ENCODE results near the gene ALLC. TPM values are rescaled to one million over a fixed set of nuclear protein-coding genes. Genes with fewer than 3 reads are reported as not detected.

Gene ALLC
- total RNA-seq, 1 experiment from 2014 or later = not detected

DNA sequence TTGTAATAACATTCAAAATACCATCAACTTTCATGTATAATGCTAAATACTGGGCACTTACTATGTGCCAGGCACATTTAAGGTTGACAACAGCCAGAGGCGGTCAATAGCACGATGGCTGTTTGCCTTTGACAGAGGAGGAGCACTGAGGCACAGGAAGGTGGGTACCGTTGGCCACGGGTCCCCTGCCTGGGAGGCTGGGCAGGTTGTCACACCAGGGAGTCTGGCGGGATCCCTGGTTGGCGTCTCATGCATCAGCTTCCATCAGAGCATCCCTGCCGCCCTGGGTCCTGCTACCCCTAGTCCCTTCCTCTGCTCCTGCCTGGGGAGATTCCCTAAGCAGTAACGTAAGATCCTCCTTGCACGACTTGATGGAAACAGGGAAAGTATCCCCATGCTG lies 19.4 kb downstream of the ALLC start:
- DNase-seq (ENCODE audit: low read depth) = no peak

DNA sequence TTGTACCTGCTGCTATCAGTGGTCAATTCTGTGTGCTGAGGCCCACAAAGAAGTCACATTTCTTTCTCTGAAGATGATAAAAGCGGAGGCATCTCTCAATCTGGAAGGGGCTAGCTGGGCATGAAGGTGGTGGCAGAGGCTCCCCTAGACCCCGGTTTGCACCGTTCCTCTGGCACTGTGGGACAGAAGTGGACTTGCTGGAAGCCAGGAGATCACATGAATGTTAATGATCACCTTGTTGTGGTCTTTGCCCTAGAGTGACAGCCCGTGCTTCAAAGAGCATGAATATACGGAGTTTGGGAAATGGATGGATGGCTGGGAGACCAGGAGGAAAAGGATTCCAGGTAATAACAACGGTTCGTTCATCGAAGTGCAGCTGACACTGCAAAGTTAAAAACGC lies 20.2 kb downstream of the ALLC start:
- no peak for DNase-seq (ENCODE audit: low read depth)

DNA sequence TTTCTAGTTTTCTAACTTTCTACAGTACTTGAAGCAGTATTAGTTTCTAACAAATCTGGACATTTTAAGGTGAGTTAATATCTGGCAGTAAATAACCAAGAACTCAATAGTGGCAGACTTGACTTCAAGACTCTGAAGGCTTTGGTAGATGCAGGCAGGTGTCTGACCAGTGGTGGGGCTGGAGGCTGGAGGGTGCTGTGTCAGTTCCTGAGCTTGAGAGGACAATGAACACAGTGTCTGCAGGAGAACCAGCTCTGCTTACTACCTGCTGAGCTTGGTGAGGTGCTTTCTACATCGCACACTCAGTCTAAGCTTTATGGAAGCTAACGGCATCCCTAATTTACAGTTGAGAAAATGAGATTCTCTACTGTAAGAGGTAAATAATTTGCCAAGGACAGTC lies 21.2 kb downstream of the ALLC start:
- no peak for DNase-seq (ENCODE audit: low read depth)

- no peak for DNase-seq (ENCODE audit: low read depth)
These were observed 21.8 kb downstream of the ALLC start for GRCh38 chr2:3679616-3680393.

- no peak for DNase-seq (ENCODE audit: low read depth)
These were observed 22.7 kb downstream of the ALLC start for GRCh38 chr2:3680548-3681345.

- no peak for DNase-seq (ENCODE audit: low read depth)
These were observed 23.6 kb downstream of the ALLC start for GRCh38 chr2:3681625-3682024.

DNA sequence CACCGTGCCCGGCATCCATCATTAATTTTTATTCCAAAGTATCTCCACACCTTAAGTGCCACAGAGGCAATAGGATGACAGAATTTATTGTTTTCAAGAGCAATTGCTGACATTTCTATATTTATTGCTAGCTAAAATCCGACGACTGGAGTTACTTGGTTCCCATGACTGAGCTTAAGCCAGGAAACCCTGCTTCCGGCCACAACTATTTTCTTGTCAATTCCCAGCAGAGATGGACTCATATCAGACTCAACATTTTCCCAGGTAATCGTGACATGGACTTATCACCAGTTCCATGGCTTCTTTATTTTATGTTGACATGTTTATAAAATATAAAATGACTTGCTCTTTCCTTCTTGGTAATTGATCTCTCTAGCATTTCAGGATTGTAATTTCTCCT lies 24.8 kb downstream of the ALLC start:
- DNase-seq (ENCODE audit: low read depth) = no peak

DNA sequence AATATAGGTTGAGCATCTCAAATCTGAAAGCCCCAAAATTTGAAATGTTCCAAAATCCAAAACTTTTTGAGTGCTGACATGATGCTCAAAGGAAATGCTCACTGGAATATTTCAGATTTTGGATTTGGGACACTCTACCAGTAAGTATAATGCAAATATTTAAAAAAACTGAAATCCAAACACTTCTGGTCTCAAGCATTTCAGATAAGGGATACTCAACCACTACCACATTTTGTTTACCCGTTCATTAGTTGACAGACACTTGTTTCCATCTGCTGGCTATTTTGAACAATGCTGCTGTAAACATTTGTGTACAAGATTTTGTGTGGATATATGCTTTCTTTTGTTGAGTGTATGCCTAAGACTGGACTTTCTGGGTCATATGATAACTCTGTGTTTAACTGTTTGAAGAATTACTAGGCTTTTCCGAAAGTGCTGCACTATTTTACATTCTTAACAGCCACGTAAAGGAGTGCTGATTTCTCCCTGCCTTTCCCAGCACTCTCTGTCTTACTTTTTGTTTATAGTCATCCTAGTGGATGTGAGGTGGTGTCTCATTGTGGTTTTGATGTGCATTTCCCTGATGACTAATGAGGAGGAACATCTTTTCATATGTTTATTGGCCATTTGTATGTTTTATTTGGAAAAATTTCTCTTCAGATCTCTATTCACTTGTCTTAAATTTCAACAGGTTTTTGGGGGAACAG lies 25.9 kb downstream of the ALLC start:
- peak; percentile 24 for DNase-seq (ENCODE audit: low read depth)

- DNase-seq (ENCODE audit: low read depth) = no peak
These were observed 32.2 kb downstream of the ALLC start for GRCh38 chr2:3689998-3690748.

DNA sequence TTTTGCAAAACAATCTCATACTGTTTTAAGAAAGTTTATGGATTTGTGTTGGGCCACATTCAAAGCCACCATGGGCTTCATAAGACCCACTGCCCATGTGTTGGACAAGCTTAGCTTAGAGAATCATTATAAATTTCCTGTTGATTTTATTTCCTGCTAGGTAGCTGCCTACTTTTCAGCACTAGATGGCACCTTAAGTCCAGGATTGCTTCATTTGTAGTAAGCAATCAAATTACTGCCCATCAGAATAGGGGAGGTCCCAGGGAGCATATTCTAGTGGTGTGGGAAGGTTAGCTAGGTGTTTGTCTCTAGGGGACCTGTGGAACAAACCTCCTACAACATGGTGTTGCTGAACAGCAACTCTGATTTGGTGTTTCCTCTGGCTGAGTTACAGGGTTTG lies 34.4 kb downstream of the ALLC start:
- DNase-seq (ENCODE audit: low read depth) = peak; percentile 1

DNA sequence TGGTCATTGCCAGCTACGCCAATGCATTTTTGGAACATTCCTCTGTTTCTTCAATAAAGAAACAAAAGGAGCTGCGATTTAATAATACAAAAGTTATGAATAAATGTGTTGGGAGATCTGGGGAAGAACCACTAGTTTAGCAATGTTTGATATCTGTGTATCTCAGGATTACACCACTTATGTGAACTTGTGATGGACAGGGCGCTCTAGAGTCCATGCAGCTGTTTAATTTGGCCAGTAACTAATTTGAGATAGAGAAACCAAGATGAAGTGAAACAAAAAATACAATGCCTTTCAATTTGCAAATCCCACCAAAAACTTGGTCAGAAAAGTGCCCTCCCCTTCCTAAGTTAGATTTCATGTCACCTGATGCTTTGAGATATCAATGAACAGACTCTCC lies 38.5 kb downstream of the ALLC start:
- no peak for DNase-seq (ENCODE audit: low read depth)

DNA sequence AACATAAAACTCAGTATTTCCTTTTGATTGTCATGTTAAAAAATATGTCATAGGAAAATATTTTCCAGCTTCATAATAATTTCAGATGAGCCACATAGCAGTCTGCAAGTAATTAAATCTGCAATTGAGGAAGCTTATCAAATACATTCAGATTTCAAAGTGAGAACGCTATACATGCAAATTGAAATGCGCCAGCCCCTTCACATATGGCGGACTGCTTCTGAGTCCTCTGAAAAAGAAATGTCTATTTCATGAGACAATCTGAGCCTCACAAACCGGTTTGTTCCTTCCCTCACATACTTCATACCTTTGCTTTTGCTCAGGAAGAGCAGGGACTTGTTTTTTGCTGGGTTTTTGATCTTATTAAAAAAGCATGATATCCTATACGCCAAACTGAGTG lies 43.1 kb downstream of the ALLC start:
- DNase-seq (ENCODE audit: low read depth) = no peak

- DNase-seq (ENCODE audit: low read depth) = no peak
These were observed 45.3 kb downstream of the ALLC start, which contains the start of gene DCDC2C for GRCh38 chr2:3703236-3703756. TSS of gene DCDC2C (plus strand) at chr2:3703575. CDS start at chr2:3703752, 177 bp downstream.

DNA sequence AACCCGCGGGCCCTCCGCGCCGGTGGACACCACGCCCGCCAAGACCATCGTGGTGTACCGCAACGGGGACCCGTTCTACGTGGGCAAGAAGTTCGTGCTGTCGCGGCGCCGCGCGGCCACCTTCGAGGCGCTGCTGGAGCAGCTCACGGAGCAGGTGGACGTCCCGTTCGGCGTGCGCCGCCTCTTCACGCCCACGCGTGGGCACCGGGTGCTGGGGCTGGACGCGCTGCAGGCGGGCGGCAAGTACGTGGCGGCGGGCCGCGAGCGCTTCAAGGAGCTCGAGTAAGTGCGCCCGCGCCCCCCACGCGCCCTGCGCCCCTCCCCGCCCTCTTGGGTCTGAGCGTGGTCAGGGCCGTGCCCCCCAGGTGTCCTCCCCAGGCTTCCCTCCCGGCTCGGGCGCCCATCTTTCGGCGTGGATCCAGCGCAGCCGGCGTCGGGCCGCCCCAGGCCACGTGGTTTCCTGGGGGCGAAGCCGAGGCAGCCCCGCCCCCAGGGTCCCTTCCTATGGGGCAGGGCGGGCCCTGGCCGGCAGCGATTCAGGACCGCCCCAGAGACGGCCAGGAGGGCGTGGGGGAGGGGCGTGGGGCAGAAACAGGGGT lies 45.9 kb downstream of the ALLC start:
- DNase-seq (ENCODE audit: low read depth) = no peak

GRCh38 chr2:3704692-3705091 lies 46.7 kb downstream of the ALLC start:
- DNase-seq (ENCODE audit: low read depth) = no peak

- DNase-seq (ENCODE audit: low read depth) = no peak
These were observed 47.8 kb downstream of the ALLC start for GRCh38 chr2:3705782-3706181.

GRCh38 chr2:3706892-3707291 lies 48.9 kb downstream of the ALLC start:
- DNase-seq (ENCODE audit: low read depth) = no peak

- DNase-seq (ENCODE audit: low read depth) = no peak
These were observed 50.6 kb downstream of the ALLC start for GRCh38 chr2:3708576-3708975.

DNA sequence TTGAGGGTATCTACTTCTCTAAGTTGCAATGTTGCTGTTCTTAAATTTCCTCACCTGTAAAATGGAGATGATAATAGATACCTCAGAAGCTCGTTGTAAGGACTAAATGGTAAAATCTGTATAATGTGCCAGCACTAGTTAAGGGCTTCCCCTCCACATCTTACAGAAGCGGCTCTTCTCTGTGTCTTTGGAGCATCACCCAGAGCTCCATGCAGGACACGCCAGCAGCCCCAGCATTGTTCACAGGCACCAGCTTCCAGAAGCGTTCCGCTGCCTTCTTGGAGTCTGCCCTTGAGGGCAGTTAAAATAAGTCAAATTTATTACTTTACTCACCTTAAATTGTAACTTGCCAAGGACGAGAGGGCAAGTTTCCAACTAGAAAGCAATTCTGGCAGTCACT lies 51.2 kb downstream of the ALLC start:
- no peak for DNase-seq (ENCODE audit: low read depth)

DNA sequence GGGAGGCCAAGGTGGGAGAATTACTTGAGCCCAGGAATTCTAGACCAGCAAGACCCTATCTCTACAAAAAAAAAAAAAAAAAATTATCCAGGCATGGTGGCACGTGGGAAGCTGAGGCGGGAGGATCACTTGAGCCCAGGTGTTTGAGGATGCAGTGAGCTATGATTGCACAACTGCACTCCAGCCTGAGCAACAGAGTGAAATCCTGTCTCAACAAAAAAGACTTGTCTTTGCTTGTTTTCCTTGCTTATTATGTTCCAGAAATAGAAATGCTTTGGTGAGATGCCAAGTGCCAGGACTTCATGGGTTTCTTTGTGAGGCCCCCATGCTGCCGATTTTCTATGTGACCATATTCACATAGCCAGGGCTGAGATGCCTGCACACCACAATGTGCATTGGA lies 54.4 kb downstream of the ALLC start:
- DNase-seq (ENCODE audit: low read depth) = no peak

- no peak for DNase-seq (ENCODE audit: low read depth)
These were observed 55.0 kb downstream of the ALLC start for GRCh38 chr2:3712831-3713503.
